HG03095 (cell line): Measurements from ENCODE around the gene SHROOM2.
A peak's percentile ranks its signal among the peaks of the same experiment; 100 is the strongest.

ENCODE experiments used
- ATAC-seq: cut with Tn5 transposase; IDR thresholded peaks from one replicate; pipeline ENCODE4 v1.9.1; 2021; ENCODE audit warnings: moderate library complexity; ENCODE audit not compliant: unreplicated experiment

The SHROOM2 gene

GRCh38 chrX:9927698-9928482, 141.7 kb downstream of the SHROOM2 start:
- no peak for ATAC-seq

DNA sequence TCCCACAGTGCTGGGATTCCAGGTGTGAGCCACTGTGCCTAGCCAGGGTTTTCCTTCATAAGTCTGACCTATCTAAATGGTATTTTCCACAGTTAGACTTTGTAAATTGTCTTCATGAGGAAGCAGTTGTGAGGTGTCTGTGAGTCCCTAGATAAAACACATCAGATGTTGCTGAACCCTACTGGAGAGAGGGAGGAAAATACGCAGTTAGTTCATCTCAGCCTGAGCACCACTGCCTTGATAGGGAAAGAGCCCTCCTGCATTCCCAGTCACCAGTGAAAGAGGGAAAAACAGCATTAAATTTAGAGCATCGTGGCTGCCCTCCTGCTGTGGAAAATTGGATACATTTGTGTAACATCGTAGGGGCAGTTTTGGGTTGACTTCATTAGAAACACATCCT, 149.2 kb downstream of the SHROOM2 start:
- no peak for ATAC-seq

GRCh38 chrX:9937761-9938160, 151.5 kb downstream of the SHROOM2 start:
- ATAC-seq = no peak

DNA sequence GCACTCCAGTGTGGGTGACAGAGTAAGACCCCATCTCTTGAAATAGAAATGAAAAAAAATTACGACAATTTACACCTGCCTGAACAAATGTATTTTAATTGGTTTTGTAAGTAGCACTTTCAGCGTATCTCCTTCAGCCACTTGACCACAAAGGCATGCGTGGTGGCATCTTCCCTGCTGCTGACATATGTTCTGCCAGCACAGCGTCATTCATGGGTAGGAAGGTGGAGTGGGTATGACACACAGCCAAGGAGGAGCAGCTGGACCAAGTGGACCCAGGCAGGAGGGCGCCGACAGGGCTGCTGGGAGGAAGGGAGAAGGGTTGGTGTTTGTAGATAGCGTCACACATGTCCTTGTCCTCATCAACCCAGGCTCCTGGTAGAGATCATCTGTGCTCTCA, 152.3 kb downstream of the SHROOM2 start:
- ATAC-seq = no peak

DNA sequence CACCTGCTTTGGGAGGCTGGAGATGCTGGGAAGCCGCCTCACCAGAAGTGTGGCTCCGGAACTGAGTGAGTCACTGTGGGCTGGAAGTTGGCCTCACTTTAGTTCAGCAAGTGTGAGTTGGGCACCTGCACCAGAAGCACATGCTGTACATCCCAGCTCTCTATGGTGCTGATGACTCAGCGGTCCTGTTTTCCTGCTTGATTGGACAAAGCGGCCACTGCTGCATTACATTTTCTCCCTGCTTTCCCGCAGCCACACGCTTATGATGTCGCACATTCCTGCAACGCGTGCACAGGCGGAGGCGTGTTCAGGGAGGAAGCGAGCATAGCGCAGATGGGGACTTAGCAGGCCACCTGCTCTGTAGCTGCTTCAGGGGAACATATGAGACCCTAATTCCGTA, 154.2 kb downstream of the SHROOM2 start:
- no peak for ATAC-seq

DNA sequence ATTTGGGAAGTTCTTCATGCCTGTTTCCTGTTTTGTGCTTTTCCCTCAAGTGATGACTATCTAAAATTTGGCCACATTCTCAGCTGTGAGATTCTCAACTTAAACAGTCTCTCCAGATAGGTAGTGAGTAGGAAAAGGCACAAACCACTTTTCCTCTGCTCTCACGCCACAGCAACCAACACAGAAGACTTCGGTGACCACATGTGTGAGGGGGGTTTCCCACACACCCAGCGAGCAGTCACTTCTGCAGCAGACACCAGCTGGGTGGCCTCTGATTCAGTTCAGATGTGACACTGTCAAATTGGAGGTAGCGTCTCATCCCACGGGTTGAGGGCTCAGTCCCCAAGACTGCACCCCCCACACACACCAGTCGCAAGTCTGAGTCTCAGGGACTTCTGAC, 155.9 kb downstream of the SHROOM2 start:
- peak; percentile 94 for ATAC-seq

- no peak for ATAC-seq
Observed at GRCh38 chrX:9943420-9943819, 157.2 kb downstream of the SHROOM2 start.

- no peak for ATAC-seq
Observed at GRCh38 chrX:9947131-9947794, 161.0 kb downstream of the SHROOM2 start.

DNA sequence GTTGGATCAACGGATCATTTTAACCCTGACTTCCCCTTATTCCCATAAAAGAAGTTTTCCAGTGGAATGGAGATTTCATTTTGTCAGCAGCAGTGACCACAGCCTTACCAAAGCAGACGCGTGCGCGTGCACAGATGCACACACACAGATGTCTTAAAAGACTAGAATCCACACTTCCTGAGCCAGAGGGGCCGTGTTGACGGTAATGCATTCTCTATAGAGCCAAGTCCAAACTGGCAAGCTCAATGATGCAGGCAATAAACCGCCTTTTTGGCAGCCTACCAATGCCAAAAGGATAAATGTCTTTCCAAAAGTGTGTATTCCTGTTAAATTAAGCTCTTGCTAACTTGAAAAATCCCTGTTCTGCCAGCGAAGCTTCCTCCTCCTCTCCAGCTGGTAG, 162.2 kb downstream of the SHROOM2 start:
- ATAC-seq = no peak

GRCh38 chrX:9952300-9952699, 166.1 kb downstream of the SHROOM2 start:
- no peak for ATAC-seq

- no peak for ATAC-seq
Observed at GRCh38 chrX:9953396-9953795, 167.2 kb downstream of the SHROOM2 start.

- ATAC-seq = no peak
Observed at GRCh38 chrX:9955506-9955905, 169.3 kb downstream of the SHROOM2 start.

DNA sequence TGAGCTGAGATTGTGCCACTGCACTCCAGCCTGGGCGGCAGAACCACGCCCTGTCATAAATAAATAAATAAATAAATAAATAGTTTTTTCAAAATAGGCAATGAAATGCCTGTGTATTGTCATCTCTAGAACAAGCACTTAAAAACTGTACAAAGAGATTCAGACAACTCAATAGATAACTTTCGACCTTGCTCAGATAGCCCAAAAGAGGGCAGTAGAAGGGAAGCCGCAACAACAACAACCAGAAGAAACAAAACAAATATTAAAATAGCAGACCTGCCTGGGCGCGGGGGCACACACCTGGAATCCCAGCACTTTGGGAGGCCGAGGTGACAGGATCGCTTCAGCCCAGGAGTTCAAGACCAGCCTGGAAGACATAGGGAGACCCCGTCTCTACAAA, 171.5 kb downstream of the SHROOM2 start:
- ATAC-seq = no peak

GRCh38 chrX:9958183-9958582, 172.0 kb downstream of the SHROOM2 start:
- ATAC-seq = no peak

DNA sequence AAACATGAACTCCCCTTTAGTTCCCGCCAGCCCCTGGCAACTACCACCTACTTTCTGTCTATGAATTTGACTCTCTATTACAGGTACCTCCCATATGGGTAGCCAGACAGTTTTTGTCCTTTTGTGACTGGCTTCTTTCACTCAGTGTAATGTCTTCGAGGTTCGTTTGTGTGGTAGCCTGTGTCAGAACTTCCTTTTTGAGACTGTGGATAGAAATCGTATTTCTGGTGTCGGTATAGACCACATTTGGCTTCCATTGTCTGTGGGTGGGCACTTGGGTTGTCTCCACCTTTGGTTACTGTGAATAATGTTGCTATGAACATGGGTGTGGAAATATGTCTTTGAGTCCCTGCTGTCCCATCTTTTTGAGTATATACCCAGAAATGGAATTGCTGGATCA, 175.5 kb downstream of the SHROOM2 start:
- ATAC-seq = no peak

DNA sequence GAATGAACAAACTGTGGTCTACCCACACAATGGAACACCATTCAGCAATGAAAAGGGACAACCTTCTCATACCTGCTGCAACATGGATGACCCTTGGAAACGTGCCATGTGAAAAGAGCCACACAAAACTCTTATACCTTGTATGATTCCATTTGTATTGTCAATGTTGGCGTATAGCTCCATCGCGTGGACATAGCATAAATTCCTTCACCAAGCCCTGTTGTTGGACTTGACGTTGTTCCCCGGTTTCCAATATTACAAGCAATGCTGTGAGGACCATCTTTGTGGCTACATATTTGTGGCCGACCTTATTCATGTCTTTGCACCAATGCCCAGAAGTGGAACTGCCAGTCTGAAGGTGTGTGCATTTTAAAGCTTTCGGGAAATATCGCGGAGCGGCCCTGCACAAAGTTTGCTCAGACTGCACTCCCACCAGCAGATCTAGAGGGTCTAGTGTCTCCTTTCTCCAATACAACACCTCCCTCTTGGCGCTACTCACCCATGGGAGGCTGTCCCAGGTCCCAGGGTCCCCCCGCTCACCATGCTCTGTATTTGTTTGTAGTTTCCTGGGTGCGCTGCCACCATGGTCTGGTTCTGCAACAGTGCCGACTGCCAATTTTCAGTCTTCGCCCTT, 180.7 kb downstream of the SHROOM2 start, which contains the start of gene CLDN34:
TSS of gene CLDN34 (plus strand) at position 584 of the 634 bp plus-strand sequence. CDS start at position 584, 0 bp downstream.
- no peak for ATAC-seq

GRCh38 chrX:9977635-9978034, 191.4 kb downstream of the SHROOM2 start:
- ATAC-seq = no peak

DNA sequence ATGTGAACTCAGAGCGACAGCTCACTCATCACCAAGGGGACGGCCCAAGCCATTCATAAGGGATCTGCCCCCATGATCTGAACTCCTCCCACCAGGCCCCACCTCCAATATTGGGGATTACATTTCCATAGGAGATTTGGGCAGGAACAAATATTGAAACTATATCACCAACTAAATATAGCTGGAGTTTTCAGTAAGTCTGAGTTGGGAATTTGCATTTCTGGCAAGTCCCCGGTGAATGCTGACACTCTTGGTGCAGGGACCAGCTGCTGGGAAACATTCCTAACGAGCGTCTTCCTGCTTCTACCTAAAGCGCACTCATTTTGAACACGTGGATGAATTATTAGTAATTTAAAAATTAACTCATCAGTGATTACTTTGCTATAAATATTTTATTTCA, 194.2 kb downstream of the SHROOM2 start:
- no peak for ATAC-seq

- no peak for ATAC-seq
Observed at GRCh38 chrX:9980927-9981326, 194.7 kb downstream of the SHROOM2 start.

DNA sequence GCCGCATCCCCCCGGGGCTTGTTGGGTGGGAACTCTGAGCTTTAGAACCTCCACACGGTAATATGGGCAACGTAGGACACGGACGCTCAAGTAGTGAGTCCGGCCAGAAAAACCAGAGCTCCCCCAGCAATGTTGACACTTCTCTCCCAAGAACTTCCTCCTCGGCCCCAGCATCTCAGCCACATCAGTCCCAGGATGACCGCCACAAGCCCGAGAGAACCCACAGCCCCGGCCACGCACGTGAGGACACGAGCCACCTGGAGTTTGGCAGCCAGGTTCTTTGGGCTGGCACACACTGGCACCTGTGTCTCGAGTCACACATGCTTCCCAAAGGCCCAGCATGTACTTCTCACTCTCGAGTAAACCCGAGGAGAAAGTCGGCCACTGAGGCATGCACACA, 197.2 kb downstream of the SHROOM2 start:
- no peak for ATAC-seq

DNA sequence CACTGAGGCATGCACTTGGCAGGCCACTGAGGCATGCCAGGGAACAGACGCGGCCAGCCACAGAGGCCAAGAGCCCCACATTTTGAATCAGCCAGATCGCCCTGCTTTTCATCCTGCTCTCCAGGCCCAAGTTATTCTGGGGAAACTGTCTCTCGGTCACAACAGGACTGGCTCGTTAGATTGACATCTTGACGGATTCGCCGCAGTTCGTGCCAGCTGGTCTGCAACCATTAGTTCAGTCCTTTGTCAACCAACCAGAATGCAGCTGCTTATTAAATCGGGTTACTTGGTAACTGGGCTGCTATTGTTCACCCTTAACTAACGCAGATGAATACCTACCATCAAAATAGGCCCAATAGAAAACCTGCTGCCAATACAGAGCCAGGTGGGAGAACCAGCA, 197.6 kb downstream of the SHROOM2 start:
- no peak for ATAC-seq

DNA sequence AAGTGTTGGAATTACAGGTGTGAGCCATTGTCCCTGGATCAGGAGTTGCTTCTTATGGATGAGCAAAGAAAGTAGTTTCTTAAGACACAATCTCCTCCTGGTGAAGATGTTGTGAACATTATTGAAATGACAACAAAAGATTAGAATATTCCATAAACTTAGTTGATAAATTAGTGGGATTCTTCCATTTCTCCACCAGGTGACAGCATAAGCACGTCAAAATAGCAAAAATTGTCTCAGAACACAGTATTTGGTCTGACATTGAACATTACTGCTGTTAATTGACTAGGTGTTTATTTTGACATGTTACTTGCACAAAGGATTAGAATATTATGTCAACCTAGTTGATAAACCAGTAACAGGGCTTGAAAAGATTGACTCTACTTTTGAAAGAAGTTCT, 202.5 kb downstream of the SHROOM2 start:
- no peak for ATAC-seq
